CD4-positive, alpha-beta T cell (primary cell): ENCODE measurements around the gene TRMT1L. TPM values are rescaled to one million over a fixed set of nuclear protein-coding genes. Genes with fewer than 3 reads are reported as not detected.

ENCODE experiments used
- ATAC-seq: fragments of 200-7000 bp; cut with Tn5 transposase; one replicate; pipeline ENCODE4 v1.10.0; 2022; ENCODE audit warnings: mild to moderate bottlenecking; ENCODE audit not compliant: poor library complexity
- CTCF ChIA-PET: fragments of 350-600 bp; sonication (Branson Sonifier 250); formaldehyde crosslinking; loops from one replicate; lab custom pipeline; 2021; ENCODE audit warnings: antibody characterized with exemption, inconsistent platforms; lab: Charles Lee
- POLR2A ChIA-PET: fragments of 350-600 bp; sonication (Branson Sonifier 250); formaldehyde crosslinking; loops from one replicate; lab custom pipeline; 2021; ENCODE audit warnings: antibody characterized with exemption, inconsistent platforms; lab: Charles Lee
- DNase-seq, 14 experiments: peaks; one replicate each; pipeline ENCODE4 v3.0.0-alpha.2; 2013 to 2020; ENCODE audit warnings: mixed read lengths in 2 of 14
- H3K27ac ChIP-seq, 2 donors: one replicate each; pipeline versions ENCODE4 v1.5.1 to v1.7.0; 2013; ENCODE audit warnings: low read length in 2 of 2, low read depth in 1 of 2, mild to moderate bottlenecking in 1 of 2
- H3K27me3 ChIP-seq, 2 experiments: 1 replicate in 1 of 2; 2 replicates in 1 of 2; pipeline versions ENCODE4 v1.6.1 to v1.7.0; 2013; ENCODE audit warnings: low read length in 2 of 2, control low read depth in 1 of 2, mild to moderate bottlenecking in 1 of 2, moderate library complexity in 1 of 2; ENCODE audit not compliant: insufficient read depth in 2 of 2, control insufficient read depth in 1 of 2
- H3K36me3 ChIP-seq: one replicate; pipeline ENCODE4 v1.6.1; 2013; ENCODE audit warnings: low read length, control low read depth; ENCODE audit not compliant: insufficient read depth
- H3K4me1 ChIP-seq: one replicate; pipeline ENCODE4 v1.6.1; 2013; ENCODE audit warnings: low read length, control low read depth; ENCODE audit not compliant: insufficient read depth
- H3K4me3 ChIP-seq: one replicate; pipeline ENCODE4 v1.5.1; 2013; ENCODE audit warnings: mild to moderate bottlenecking, low read length, moderate library complexity
- H3K9me3 ChIP-seq, 2 experiments: 1 replicate in 1 of 2; 2 replicates in 1 of 2; pipeline versions ENCODE4 v1.6.1 to v1.7.0; 2013; ENCODE audit warnings: low read length in 2 of 2, mild to moderate bottlenecking in 2 of 2, control low read depth in 1 of 2, moderate library complexity in 1 of 2; ENCODE audit not compliant: control insufficient read depth in 1 of 2, insufficient read depth in 1 of 2
- H3K27ac Mint-ChIP-seq: one replicate; pipeline ENCODE4 v1.8.0; 2020; ENCODE audit warnings: mixed read lengths
- H3K27me3 Mint-ChIP-seq: one replicate; pipeline ENCODE4 v1.8.0; 2021; ENCODE audit warnings: mixed read lengths
- H3K36me3 Mint-ChIP-seq: one replicate; pipeline ENCODE4 v1.8.0; 2021; ENCODE audit warnings: low read depth, mixed read lengths
- H3K4me1 Mint-ChIP-seq: one replicate; pipeline ENCODE4 v1.8.0; 2021; ENCODE audit warnings: low read depth, mixed read lengths
- H3K4me3 Mint-ChIP-seq: one replicate; pipeline ENCODE4 v1.8.0; 2020; ENCODE audit warnings: mild to moderate bottlenecking, mixed read lengths
- H3K9me3 Mint-ChIP-seq: one replicate; pipeline ENCODE4 v1.8.0; 2020; ENCODE audit warnings: mixed read lengths
- CTCF ChIP-seq: fragments of 200-600 bp; IDR thresholded peaks from one replicate; pipeline ENCODE4 v1.8.0; 2022; ENCODE audit warnings: antibody characterized with exemption, mild to moderate bottlenecking
- intact Hi-C, 2 experiments: fragments of 100-400 bp; cut with DNase I in 1 of 2; cut with micrococcal nuclease in 1 of 2; formaldehyde crosslinking; loops; one replicate each; pipeline versions ENCODE4 v1.15.1 to v1.9.0; 2023 to 2025; cut with DNase I, micrococcal nuclease
- total RNA-seq, 174 experiments: library from RNA in 2 of 174; stranded (reverse) in 2 of 174; gene quantifications; one replicate each; pipeline ENCODE4 v1.2.3 and lab custom pipeline; 2021 to 2026

TRMT1L gene
- total RNA-seq, 2 experiments from 2014 or later: 2.8 to 4.7 TPM

- ChIA-PET POLR2A (no interaction called here), CTCF (no interaction called here)
- no peaks in the 10 kb centered on the region for H3K27me3 Mint-ChIP-seq
- DNase-seq (no peak), ATAC-seq (no peak)
- H3K4me1 Mint-ChIP-seq: no peaks in the 10 kb centered on the region
- Histone ChIP-seq H3K4me1 (no peaks in the 10 kb centered on the region), H3K9me3 (peaks cover 13 to 19% of the 10 kb centered on the region in 2 experiments), H3K4me3 (no peak overlapping the region), H3K27me3 (no peaks in the 10 kb centered on the region), H3K36me3 (no peaks in the 10 kb centered on the region), H3K27ac (no peak overlapping the region)
- H3K36me3 Mint-ChIP-seq: peaks cover 15% of the 10 kb centered on the region
- no peak overlapping the region for H3K27ac Mint-ChIP-seq
- intact Hi-C loops: no loop called here
- no peak for TF ChIP-seq CTCF
- peaks cover 12% of the 10 kb centered on the region for H3K9me3 Mint-ChIP-seq
- H3K4me3 Mint-ChIP-seq: no peak overlapping the region
Measured at GRCh38 chr1:185112356-185112755, 44.4 kb downstream of the TRMT1L start.

DNA sequence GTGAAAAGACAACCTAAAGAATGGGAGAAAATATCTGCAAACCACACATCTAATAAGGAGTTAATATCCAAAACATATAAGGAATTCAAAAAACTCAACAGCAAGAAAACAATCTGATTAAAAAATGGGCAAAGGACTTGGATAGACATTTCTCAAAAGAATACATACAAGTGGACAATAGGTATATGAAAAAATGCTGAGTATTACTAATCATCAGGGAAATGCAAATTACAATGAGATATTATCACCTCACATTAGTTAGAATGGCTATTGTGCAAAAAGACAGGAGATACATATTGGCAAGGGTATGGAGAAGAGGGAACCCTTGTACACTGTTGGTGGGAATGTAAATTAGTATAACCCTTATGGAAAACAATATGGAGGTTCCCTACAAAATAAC lies 44.9 kb downstream of the TRMT1L start:
- H3K4me3 ChIP-seq: no peak overlapping the region
- Mint-ChIP-seq H3K9me3 (peaks cover 12% of the 10 kb centered on the region), H3K4me3 (no peak overlapping the region), H3K4me1 (no peaks in the 10 kb centered on the region), H3K27me3 (no peaks in the 10 kb centered on the region), H3K36me3 (peaks cover 10% of the 10 kb centered on the region), H3K27ac (no peak overlapping the region)
- intact Hi-C loops: no loop called here
- ChIA-PET CTCF (no interaction called here), POLR2A (no interaction called here)
- H3K36me3 ChIP-seq: no peaks in the 10 kb centered on the region
- no peak overlapping the region for H3K27ac ChIP-seq
- no peak for ATAC-seq
- no peaks in the 10 kb centered on the region for H3K4me1 ChIP-seq
- H3K9me3 ChIP-seq: peaks cover 16 to 19% of the 10 kb centered on the region in 2 experiments
- TF ChIP-seq CTCF: no peak
- H3K27me3 ChIP-seq: no peaks in the 10 kb centered on the region
- no peak for DNase-seq

- H3K4me3 ChIP-seq: no peak overlapping the region
- no peaks in the 10 kb centered on the region for H3K27me3 ChIP-seq
- TF ChIP-seq CTCF: no peak
- intact Hi-C loops: no loop called here
- ATAC-seq (no peak), DNase-seq (no peak)
- ChIA-PET CTCF (no interaction called here), POLR2A (interaction anchor here (0.6 kb wide), 2 partner anchors 48 to 351 kb away, joined by 3 to 4 read pairs; no protein-coding TSS in a partner anchor)
- H3K4me1 Mint-ChIP-seq: no peaks in the 10 kb centered on the region
- H3K27ac ChIP-seq: no peak overlapping the region
- H3K9me3 Mint-ChIP-seq: peaks cover 17% of the 10 kb centered on the region
- H3K36me3 ChIP-seq: no peaks in the 10 kb centered on the region
- H3K27ac Mint-ChIP-seq: no peak overlapping the region
- peaks cover 18 to 19% of the 10 kb centered on the region in 2 experiments for H3K9me3 ChIP-seq
- no peaks in the 10 kb centered on the region for H3K27me3 Mint-ChIP-seq
- H3K4me3 Mint-ChIP-seq: no peak overlapping the region
- no peaks in the 10 kb centered on the region for H3K4me1 ChIP-seq
- H3K36me3 Mint-ChIP-seq: peaks cover 14% of the 10 kb centered on the region
Measured at GRCh38 chr1:185110145-185110544, 46.6 kb downstream of the TRMT1L start.
